Panc1 (cell line): Measurements from ENCODE around the gene ATG2B. TPM values are rescaled to one million over a fixed set of nuclear protein-coding genes. Genes with fewer than 3 reads are reported as not detected.

Experiments used
- ATAC-seq: fragments of 200-7000 bp; cut with Tn5 transposase; 2 replicates; pipeline ENCODE4 v1.9.1; 2020; ENCODE audit warnings: mild to moderate bottlenecking, moderate library complexity
- BruUV-seq: library from RNA; stranded (reverse); fragments of 400-500 nt; replicated peaks from 2 replicates; lab custom pipeline; 2021; lab: Mats Ljungman, UMichigan
- CTCF ChIA-PET: fragments of 300-600 bp; sonication (Branson Sonifier 250); formaldehyde crosslinking; loops from one replicate; lab custom pipeline; 2022; ENCODE audit warnings: antibody characterized with exemption; lab: Charles Lee
- POLR2A ChIA-PET: fragments of 300-600 bp; sonication (Branson Sonifier 250); formaldehyde crosslinking; loops from one replicate; lab custom pipeline; 2022; ENCODE audit warnings: antibody characterized with exemption; lab: Charles Lee
- DNase-seq: peaks from one replicate; pipeline ENCODE4 v3.0.0-alpha.2; 2010; ENCODE audit warnings: low read depth, low spot score
- H3K27ac ChIP-seq: 2 replicates; pipeline ENCODE4 v1.5.1; 2011; ENCODE audit warnings: mild to moderate bottlenecking, low read length, inconsistent platforms
- H3K27me3 ChIP-seq: fragments of 200-500 bp; sonication (Bioruptor generic); 2 replicates; pipeline ENCODE4 v1.6.0; 2014; ENCODE audit warnings: low read length, inconsistent platforms; ENCODE audit not compliant: control insufficient read depth, insufficient read depth
- H3K36me3 ChIP-seq: fragments of 200-500 bp; sonication (Bioruptor generic); 2 replicates; pipeline ENCODE4 v1.5.1; 2014; ENCODE audit warnings: inconsistent platforms, mild to moderate bottlenecking, low read length, moderate library complexity; ENCODE audit not compliant: control insufficient read depth, insufficient read depth
- H3K4me1 ChIP-seq: 2 replicates; pipeline ENCODE4 v1.5.1; 2011; ENCODE audit warnings: inconsistent platforms, mild to moderate bottlenecking, low read length, moderate library complexity; ENCODE audit not compliant: control insufficient read depth, insufficient read depth
- H3K4me3 ChIP-seq, 2 experiments: 2 replicates each; pipeline ENCODE4 v1.5.1; 2011 to 2012; ENCODE audit warnings: low read depth in 2 of 2, low read length in 2 of 2, mild to moderate bottlenecking in 2 of 2, inconsistent platforms in 1 of 2, moderate library complexity in 1 of 2
- H3K9me3 ChIP-seq: fragments of 200-500 bp; sonication (Bioruptor generic); 2 replicates; pipeline ENCODE4 v1.5.1; 2014; ENCODE audit warnings: low read depth, mild to moderate bottlenecking, inconsistent platforms, low read length, moderate library complexity; ENCODE audit not compliant: control insufficient read depth, insufficient read depth
- CTCF ChIP-seq: fragments of 450-650 bp; IDR thresholded peaks from 2 replicates; pipeline ENCODE4 v1.5.1; 2017; ENCODE audit warnings: mild to moderate bottlenecking
- POLR2AphosphoS5 ChIP-seq: IDR thresholded peaks from 2 replicates; pipeline ENCODE4 v1.6.1; 2012; ENCODE audit warnings: mild to moderate bottlenecking, low read depth, low read length, moderate library complexity
- SIN3A ChIP-seq: IDR thresholded peaks from 2 replicates; pipeline ENCODE4 v1.6.1; 2012; ENCODE audit warnings: low read depth, mild to moderate bottlenecking, low read length, moderate library complexity, borderline replicate concordance; ENCODE audit not compliant: insufficient read depth
- TCF7L2 ChIP-seq: IDR thresholded peaks from 2 replicates; pipeline ENCODE4 v1.6.1; 2011; ENCODE audit warnings: mild to moderate bottlenecking, low read depth, low read length, inconsistent platforms
- in situ Hi-C: cut with HindIII; loops from 2 replicates; pipeline ENCODE4 v1.10.0; 2016; ENCODE audit warnings: low sequenced_read_pairs, low pct_unique_long_range_greater_than_20kb
- intact Hi-C: fragments of 100-400 bp; cut with micrococcal nuclease; formaldehyde crosslinking; loops from one replicate; pipeline ENCODE4 v1.10.0; 2022; ENCODE audit not compliant: unreplicated experiment
- total RNA-seq: library from RNA; stranded (reverse); gene quantifications from one replicate; pipeline ENCODE4 v1.2.1, GENCODE V29; 2021; ENCODE audit not compliant: unreplicated experiment
- TF ChIP-seq, protein P1 (sequence below), 2 experiments: IDR thresholded peaks; 2 replicates each; pipeline ENCODE4 v1.6.1; 2011 to 2012; ENCODE audit warnings: low read depth in 2 of 2, control low read depth in 1 of 2, low read length in 1 of 2, mild to moderate bottlenecking in 1 of 2, moderate library complexity in 1 of 2; ENCODE audit not compliant: insufficient read depth in 1 of 2

The ATG2B gene
- total RNA-seq, 1 experiment from 2014 or later, result 2.6 TPM

GRCh38 chr14:96264200-96264553 lies 99.0 kb downstream of the ATG2B start:
- Histone ChIP-seq H3K4me3 (no peak overlapping the region), H3K9me3 (peaks cover 4% of the 10 kb centered on the region; the same call in 1 of the 2 replicates), H3K27ac (no peak overlapping the region), H3K27me3 (0 out of 2 replicates have a peak, but pooled peaks cover 2% of the 10 kb centered on the region), H3K36me3 (no peaks in the 10 kb centered on the region), H3K4me1 (no peaks in the 10 kb centered on the region)
- no TSS peak for BruUV-seq
- TF ChIP-seq TCF7L2 (no peak), POLR2AphosphoS5 (no peak), CTCF (no peak), SIN3A (no peak)
- TF ChIP-seq, protein P1, sequence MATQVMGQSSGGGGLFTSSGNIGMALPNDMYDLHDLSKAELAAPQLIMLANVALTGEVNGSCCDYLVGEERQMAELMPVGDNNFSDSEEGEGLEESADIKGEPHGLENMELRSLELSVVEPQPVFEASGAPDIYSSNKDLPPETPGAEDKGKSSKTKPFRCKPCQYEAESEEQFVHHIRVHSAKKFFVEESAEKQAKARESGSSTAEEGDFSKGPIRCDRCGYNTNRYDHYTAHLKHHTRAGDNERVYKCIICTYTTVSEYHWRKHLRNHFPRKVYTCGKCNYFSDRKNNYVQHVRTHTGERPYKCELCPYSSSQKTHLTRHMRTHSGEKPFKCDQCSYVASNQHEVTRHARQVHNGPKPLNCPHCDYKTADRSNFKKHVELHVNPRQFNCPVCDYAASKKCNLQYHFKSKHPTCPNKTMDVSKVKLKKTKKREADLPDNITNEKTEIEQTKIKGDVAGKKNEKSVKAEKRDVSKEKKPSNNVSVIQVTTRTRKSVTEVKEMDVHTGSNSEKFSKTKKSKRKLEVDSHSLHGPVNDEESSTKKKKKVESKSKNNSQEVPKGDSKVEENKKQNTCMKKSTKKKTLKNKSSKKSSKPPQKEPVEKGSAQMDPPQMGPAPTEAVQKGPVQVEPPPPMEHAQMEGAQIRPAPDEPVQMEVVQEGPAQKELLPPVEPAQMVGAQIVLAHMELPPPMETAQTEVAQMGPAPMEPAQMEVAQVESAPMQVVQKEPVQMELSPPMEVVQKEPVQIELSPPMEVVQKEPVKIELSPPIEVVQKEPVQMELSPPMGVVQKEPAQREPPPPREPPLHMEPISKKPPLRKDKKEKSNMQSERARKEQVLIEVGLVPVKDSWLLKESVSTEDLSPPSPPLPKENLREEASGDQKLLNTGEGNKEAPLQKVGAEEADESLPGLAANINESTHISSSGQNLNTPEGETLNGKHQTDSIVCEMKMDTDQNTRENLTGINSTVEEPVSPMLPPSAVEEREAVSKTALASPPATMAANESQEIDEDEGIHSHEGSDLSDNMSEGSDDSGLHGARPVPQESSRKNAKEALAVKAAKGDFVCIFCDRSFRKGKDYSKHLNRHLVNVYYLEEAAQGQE (IDR thresholded peaks at IDR 0.05; ENCODE audit: insufficient read depth in 1 of 2, low read depth in 2 of 2, low read length in 1 of 2), result no peak
- ATAC-seq, result no peak
- POLR2A ChIA-PET, result interaction anchor here (0.7 kb wide), 1 partner anchor 177 kb away, joined by 3 read pairs; no protein-coding TSS in a partner anchor
- in situ Hi-C loops (no loop called here), intact Hi-C loops (no loop called here)
- no peak for DNase-seq
- CTCF ChIA-PET, result no interaction called here

DNA sequence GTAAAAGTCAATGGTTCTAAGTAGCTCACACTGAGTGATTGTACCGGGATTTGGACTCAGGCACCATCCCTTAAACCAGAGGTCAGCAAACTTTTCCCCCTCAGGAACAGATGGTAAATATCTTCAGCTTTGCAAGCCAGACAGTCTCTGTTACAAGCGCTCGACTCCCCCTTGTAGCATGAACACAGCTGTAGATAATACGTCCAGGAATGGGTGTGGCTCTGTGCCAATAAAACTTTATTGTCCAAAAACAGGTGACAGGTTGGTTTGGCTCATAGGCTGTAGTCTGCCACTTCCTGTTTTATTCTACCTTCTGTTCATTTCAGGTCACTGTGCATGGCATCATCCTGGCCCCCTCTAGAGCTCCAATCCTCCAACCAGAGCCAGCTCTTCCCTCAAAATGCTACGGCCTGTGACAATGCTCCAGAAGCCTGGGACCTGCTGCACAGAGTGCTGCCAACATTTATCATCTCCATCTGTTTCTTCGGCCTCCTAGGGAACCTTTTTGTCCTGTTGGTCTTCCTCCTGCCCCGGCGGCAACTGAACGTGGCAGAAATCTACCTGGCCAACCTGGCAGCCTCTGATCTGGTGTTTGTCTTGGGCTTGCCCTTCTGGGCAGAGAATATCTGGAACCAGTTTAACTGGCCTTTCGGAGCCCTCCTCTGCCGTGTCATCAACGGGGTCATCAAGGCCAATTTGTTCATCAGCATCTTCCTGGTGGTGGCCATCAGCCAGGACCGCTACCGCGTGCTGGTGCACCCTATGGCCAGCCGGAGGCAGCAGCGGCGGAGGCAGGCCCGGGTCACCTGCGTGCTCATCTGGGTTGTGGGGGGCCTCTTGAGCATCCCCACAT lies 99.6 kb downstream of the ATG2B start:
- no TSS peak for BruUV-seq
- Histone ChIP-seq H3K9me3 (peaks cover 4% of the 10 kb centered on the region; the same call in 1 of the 2 replicates), H3K4me1 (no peaks in the 10 kb centered on the region), H3K36me3 (no peaks in the 10 kb centered on the region), H3K27ac (no peak overlapping the region), H3K4me3 (no peak overlapping the region), H3K27me3 (0 out of 2 replicates have a peak, but pooled peaks cover 2% of the 10 kb centered on the region)
- POLR2A ChIA-PET, result interaction anchor here (0.7 kb wide), 1 partner anchor 176 kb away, joined by 3 read pairs; no protein-coding TSS in a partner anchor
- CTCF ChIA-PET, result interaction anchor here (0.6 kb wide), 1 partner anchor 14 kb away, joined by 6 read pairs; no protein-coding TSS in a partner anchor
- intact Hi-C loops (no loop called here), in situ Hi-C loops (no loop called here)
- ATAC-seq, result no peak
- DNase-seq, result no peak
- no peak for TF ChIP-seq TCF7L2
- TF ChIP-seq CTCF, result no peak
- TF ChIP-seq POLR2AphosphoS5, result no peak
- TF ChIP-seq SIN3A, result no peak
- TF ChIP-seq, protein P1 (IDR thresholded peaks at IDR 0.05; ENCODE audit: insufficient read depth in 1 of 2, low read depth in 2 of 2, low read length in 1 of 2), result no peak
